Motor neuron (in vitro differentiated cells): ENCODE data around the gene VPS41. TPM values are rescaled to one million over a fixed set of nuclear protein-coding genes. Genes with fewer than 3 reads are reported as not detected.
"Not testable (repeated sequence)": the region's sequence is repeated elsewhere in the genome, so short reads cannot be mapped to it uniquely, and the experiment has no call there.

Experiments
- ATAC-seq, 8 experiments: fragments of 200-7000 bp; cut with Tn5 transposase; replicated peaks in 6 of 8; 2 replicates each; pipeline ENCODE4 v1.8.0; 2021; ENCODE audit warnings: mild to moderate bottlenecking in 8 of 8, moderate library complexity in 8 of 8
- H3K27ac ChIP-seq, 2 donors: fragments of 250-450 bp; sonication (Bioruptor Pico); 2 replicates each; pipeline ENCODE4 v1.9.0; 2021; ENCODE audit warnings: antibody characterized with exemption in 2 of 2, mild to moderate bottlenecking in 2 of 2, moderate library complexity in 1 of 2
- H3K4me1 ChIP-seq, 2 donors: fragments of 250-450 bp; sonication (Bioruptor Pico); replicated peaks in 1 of 2; 2 replicates each; pipeline ENCODE4 v1.6.1; 2021; ENCODE audit warnings: antibody characterized with exemption in 2 of 2, mild to moderate bottlenecking in 2 of 2, moderate library complexity in 1 of 2
- H3K4me3 ChIP-seq, 5 donors: fragments of 250-450 bp; sonication (Bioruptor Pico); 2 replicates each; pipeline ENCODE4 v1.9.0; 2021; ENCODE audit warnings: antibody characterized with exemption in 5 of 5, mild to moderate bottlenecking in 5 of 5, moderate library complexity in 4 of 5
- WGBS, 10 experiments: fragments of 450-650 bp; shearing (Covaris generic); methylation state at CpG; one replicate each; pipeline ENCODE4 v1.0.0; 2022; 5-methylcytosine and 5-hydroxymethylcytosine counted together
- in situ Hi-C, 9 experiments: fragments of 400-800 bp; cut with MboI; loops; one replicate each; pipeline ENCODE4 v1.15.0; 2021; ENCODE audit warnings: low sequenced_read_pairs in 9 of 9, low pct_unique_long_range_greater_than_20kb in 2 of 9; ENCODE audit not compliant: unreplicated experiment in 9 of 9
- total RNA-seq, 8 experiments: library from RNA; unstranded; fragments of 300-600 nt; gene quantifications; 2 replicates each; pipeline versions ENCODE4 v1.2.3 to v1.2.4, GENCODE V29; 2022

VPS41 gene
- 10 to 100 TPM; 32.6 to 68.3 (median 52.4) TPM for total RNA-seq

DNA sequence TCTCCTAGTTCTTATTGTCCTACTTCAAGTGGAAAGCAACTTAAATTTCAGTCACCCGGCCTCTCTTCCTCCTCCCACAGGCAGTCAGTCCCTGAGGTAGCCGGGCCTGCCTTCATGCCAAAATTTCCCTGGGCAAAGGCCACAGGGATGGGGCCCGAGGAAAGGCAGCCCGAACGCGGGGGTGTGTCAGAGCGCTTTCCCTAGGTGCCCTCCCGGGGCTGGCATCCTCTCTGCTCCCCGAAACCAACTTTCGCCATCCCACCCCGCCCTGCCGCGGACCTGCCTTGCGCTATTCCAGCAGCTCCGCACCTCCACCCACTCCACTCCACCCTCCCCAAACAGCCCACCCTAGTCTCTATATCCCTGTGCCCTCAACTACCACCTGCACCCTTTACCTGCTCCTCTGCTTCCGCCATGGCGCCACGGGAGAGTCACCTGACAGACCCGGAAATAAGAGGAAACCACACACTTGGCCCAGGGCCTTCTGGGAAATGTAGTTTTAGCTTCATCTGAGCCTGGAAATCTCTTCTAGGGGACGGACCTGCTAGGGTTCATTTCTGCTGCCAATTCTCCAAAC, at the start of gene VPS41:
Gene VPS41 (minus strand): TSS at position 433 of the 577 bp plus-strand sequence. CDS start 17 bp downstream, at position 416.
- 0% methylated on average over 1 to 9 of the region's 20 CpGs; no CpG with 5 or more reads in 3 of the 10 experiments for WGBS, 10 experiments
- in situ Hi-C loops: no loop called here
- Histone ChIP-seq H3K4me1 (peaks cover 0 to 5% of the 10 kb centered on the region in 2 donors), H3K27ac (no peak within 1 kb of the TSS), H3K4me3 (peak within 1 kb of the TSS; percentile 60 to 80 (median 75))
- peak; percentile 97 to 99 (median 98) for ATAC-seq

DNA sequence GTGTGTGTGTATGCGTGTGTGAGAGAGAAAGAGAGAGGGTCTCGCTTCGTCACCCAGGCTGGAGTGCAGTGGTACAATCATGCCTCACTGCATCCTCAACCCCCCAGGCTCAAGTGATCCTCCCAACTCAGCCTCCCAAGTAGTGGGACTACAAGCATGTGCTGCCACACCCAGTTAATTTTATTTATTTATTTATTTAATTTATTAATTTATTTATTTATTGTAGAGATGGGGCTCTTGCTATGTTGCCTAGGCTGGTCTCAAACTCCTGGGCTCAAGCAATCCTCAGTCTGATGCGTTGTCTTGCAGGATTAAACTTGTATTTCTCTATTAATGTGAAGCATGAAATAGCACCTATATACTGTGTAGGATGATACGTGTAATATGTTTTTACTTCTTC, 46.9 kb upstream of the VPS41 start:
- WGBS, 10 experiments: 25 to 100% (median 71%) methylated on average over 1 to 5 of the region's 5 CpGs; no CpG with 5 or more reads in 1 of the 10 experiments
- in situ Hi-C loops: no loop called here
- H3K27ac ChIP-seq: no peak overlapping the region
- H3K4me1 ChIP-seq: no peaks in the 10 kb centered on the region
- H3K4me3 ChIP-seq: no peak overlapping the region
- ATAC-seq: no peak

DNA sequence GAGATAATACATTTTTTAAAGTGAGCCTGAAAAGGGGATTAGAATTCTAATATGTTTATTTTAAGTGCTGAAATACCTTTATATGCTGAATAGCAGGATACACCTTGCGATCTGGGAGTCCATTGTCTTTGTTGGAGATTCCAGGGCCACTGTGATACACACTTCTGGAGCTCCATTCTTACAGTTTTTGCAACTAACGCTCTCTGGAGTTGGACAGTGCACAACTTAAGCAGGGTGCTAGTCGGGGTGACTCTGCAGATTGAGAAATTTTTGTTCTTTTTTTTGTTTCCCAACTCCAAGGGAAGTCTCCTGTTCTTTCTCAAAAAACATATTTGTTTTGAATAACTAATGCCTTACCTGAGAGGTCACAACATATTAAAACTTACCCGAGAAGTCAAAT, 45.0 kb upstream of the VPS41 start:
- no peak for ATAC-seq
- in situ Hi-C loops: no loop called here
- Histone ChIP-seq H3K27ac (no peak overlapping the region), H3K4me3 (no peak overlapping the region), H3K4me1 (no peaks in the 10 kb centered on the region)
- 10 to 100% (median 88%) methylated on average over 1 to 4 of the region's 4 CpGs; no CpG with 5 or more reads in 1 of the 10 experiments for WGBS, 10 experiments

DNA sequence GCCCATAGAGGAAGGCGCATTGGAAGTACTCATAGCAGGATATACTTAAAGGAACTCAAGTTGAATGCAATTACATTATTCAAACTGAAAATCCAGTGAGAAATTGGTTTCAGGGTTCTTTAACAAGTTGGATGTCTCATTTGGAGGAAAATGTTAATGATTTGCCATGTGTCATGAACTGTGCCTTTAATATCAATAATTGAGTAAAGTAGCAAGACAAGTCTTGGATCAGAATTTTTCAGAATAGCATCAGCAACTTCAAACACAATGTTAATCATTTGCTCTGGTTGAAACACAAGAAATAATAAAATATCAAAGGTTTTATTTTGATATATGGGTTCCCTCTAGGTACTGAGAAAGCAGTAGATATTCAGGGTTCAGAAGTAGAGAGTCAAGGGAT, 44.2 kb upstream of the VPS41 start:
- WGBS, 10 experiments: 43 to 100% (median 95%) methylated on average over 1 of the region's 1 CpG; no CpG with 5 or more reads in 2 of the 10 experiments
- Histone ChIP-seq H3K4me1 (no peaks in the 10 kb centered on the region), H3K4me3 (no peak overlapping the region), H3K27ac (no peak overlapping the region)
- in situ Hi-C loops: no loop called here
- no peak for ATAC-seq

DNA sequence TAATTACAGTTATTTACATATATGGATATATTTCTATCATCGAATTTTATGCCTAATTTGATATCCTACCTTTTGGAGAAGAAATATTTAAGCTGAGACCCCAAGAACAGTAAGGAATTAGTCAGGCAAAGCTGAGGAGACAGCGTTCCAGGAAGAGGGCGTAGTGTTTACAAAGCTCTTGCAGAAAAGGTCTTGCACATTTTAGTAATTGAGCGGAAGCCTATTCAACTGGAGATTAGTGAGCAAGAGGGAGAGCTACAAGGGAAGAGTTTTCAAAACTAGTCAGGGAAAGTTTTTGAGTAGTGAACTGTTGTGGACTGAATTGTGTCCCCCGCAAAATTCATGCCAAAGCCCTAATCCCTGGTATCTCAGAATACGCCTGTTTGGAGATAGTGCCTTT, 42.2 kb upstream of the VPS41 start:
- no peak for ATAC-seq
- Histone ChIP-seq H3K27ac (no peak overlapping the region), H3K4me1 (no peaks in the 10 kb centered on the region), H3K4me3 (no peak overlapping the region)
- in situ Hi-C loops: no loop called here
- WGBS, 10 experiments: 37 to 84% (median 71%) methylated on average over 2 to 6 of the region's 6 CpGs

DNA sequence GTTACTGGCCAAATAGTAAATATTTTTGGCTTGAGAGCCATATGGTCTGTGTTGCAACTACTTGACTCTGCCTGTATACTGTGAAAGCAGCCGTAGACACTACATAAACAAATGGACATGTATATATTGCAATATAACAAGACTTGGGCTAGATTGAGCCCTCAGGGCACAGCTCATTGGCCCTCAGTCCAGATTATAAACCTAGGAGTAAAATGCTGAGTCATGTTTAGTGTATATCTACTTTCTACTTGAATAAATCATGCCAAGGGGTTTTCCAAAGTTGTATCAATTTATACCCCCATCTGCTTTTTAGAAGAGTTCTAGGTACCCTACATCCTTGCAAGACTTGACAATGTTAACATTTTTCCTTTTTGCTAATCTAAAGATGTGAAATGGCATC, 41.3 kb upstream of the VPS41 start:
- in situ Hi-C loops: no loop called here
- Histone ChIP-seq H3K27ac (no peak overlapping the region), H3K4me3 (no peak overlapping the region), H3K4me1 (no peaks in the 10 kb centered on the region)
- WGBS, 10 experiments: 0 to 100% (median 78%) methylated on average over 1 of the region's 1 CpG; no CpG with 5 or more reads in 3 of the 10 experiments
- no peak for ATAC-seq

DNA sequence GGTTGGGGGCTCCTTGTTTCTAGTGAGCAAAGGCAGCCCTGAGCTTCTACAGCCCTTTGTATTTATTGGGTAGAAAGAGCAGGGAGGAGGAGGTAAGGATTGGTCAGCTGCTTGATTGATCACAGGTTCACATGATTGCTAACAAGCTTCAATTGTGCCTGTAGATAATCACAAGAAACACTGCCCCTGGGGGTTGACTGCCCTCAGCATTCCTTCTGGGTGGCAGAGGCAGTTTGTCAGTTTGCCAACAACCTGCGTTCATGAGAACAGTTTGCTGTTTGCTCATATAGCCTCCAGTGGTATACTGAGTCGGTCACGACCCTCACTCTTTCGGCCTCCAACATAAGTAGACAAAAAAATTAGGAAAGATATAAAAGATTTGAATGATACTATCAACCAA, 38.5 kb upstream of the VPS41 start:
- ATAC-seq, H3K4me1 ChIP-seq, H3K27ac ChIP-seq, H3K4me3 ChIP-seq: not testable (repeated sequence)
- WGBS, 10 experiments: 77 to 100% (median 98%) methylated on average over 1 to 4 of the region's 4 CpGs; no CpG with 5 or more reads in 4 of the 10 experiments
- in situ Hi-C loops: loop anchor here in 6 of 9 experiments (25.0 kb wide), 2 partner anchors 515 to 565 kb away; no protein-coding TSS in a partner anchor

DNA sequence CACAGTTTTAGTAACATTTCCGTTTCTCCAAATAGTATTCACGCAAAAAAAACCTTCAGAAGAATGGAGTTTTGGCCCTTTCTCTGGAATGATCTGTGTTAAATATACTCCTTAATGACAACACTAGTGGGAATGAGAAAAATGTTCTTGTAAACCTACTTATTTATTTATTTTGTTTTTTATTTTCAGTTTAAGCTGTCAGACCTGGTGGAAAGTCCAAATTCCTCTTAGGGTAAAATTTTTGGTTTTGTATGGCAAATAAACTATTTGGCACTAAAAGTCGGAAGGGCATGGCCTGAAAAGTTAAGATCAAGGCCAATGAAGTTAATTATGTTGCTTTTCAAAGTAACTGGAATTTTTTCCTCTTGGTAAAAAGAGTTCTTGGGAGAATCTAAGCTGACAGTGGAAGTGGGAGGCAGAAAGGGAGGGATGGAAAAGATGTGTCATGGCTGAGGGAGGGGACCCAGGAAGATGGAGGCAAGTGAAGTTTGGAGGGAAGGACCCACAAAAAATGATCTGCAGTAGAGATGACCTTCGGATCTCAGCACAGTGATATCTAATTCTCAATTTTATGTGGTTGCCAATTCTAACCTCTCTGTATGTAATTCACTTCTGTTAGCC, 33.5 kb upstream of the VPS41 start:
- no peak overlapping the region for H3K27ac ChIP-seq
- in situ Hi-C loops: loop anchor here in 6 of 9 experiments (25.0 kb wide), 2 partner anchors 520 to 570 kb away; no protein-coding TSS in a partner anchor
- 13 to 98% (median 87%) methylated on average over 2 to 4 of the region's 4 CpGs for WGBS, 10 experiments
- no peak for ATAC-seq
- H3K4me1 ChIP-seq: no peaks in the 10 kb centered on the region
- H3K4me3 ChIP-seq: no peak overlapping the region

DNA sequence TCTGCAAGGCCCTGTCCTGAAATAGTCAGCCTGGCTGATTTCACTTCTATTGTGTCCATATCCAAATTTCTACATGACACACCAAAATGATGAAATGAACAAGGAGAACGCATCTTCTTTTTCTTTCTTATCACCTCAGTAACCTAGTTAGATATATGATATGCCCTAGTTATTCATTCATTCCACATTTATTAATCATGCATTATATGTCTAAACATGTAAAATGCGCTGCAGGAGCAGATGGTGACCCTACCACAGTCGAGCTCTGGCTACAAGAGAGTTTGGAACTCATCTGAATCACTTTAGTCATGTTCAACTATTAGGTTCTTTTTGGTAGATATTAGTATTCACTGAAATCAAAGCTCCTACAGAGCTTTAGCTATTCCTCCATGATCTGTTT, 31.8 kb upstream of the VPS41 start:
- no peak overlapping the region for H3K27ac ChIP-seq
- H3K4me1 ChIP-seq: no peaks in the 10 kb centered on the region
- 50 to 83% (median 71%) methylated on average over 1 to 3 of the region's 3 CpGs; no CpG with 5 or more reads in 2 of the 10 experiments for WGBS, 10 experiments
- no peak overlapping the region for H3K4me3 ChIP-seq
- no peak for ATAC-seq
- in situ Hi-C loops: loop anchor here in 6 of 9 experiments (25.0 kb wide), 2 partner anchors 522 to 572 kb away; no protein-coding TSS in a partner anchor

DNA sequence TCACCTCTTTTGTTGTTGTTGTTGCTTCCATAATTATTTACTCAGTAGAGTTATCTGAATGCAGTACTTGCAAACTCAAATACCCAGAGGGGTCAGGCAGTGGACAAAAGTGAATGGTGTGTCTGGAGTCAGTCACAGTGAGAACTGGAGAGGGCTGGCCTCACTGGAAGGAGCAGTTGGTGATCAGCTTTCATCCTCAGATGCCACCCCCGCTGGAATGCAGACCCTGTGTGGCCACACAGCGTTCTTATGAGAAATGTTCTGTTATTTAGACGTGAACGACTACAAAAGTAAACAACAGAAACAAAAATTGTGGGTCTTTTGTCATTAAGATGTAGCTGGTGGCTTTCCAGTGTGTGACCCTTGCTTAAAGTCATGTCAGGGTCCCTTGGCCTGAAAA, 29.6 kb upstream of the VPS41 start:
- no peak for ATAC-seq
- 17 to 70% (median 58%) methylated on average over 2 to 4 of the region's 4 CpGs; no CpG with 5 or more reads in 2 of the 10 experiments for WGBS, 10 experiments
- no peaks in the 10 kb centered on the region for H3K4me1 ChIP-seq
- H3K4me3 ChIP-seq: no peak overlapping the region
- in situ Hi-C loops: loop anchor here in 7 of 9 experiments (10.0 to 25.0 kb wide), 3 partner anchors 524 to 574 kb away; no protein-coding TSS in a partner anchor
- no peak overlapping the region for H3K27ac ChIP-seq

DNA sequence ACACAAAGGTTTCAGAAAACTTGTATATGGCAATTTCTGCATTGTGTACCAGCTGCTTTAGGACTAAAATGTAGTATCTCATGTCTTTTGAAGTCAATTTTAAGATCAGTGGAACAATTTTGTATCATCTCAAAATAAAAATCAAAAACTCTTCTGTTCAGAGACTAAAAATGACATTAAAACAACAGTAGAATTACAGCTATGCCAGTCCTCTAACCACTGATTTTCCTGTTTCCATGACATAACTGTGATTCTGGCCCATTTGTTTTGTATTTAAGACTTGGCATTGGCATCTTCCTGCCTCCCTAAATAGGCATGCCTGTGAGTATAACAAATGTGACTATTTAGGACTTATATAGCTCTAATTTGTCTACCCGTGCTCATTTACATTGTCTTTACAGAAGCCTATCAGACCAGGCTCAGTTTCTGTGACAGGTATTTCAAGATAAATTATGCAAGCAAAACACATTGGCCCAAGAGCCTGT, 29.1 kb upstream of the VPS41 start:
- in situ Hi-C loops: loop anchor here in 7 of 9 experiments (10.0 to 25.0 kb wide), 3 partner anchors 524 to 574 kb away; no protein-coding TSS in a partner anchor
- Histone ChIP-seq H3K27ac (no peak overlapping the region), H3K4me1 (no peaks in the 10 kb centered on the region), H3K4me3 (no peak overlapping the region)
- ATAC-seq: no peak
- WGBS, 10 experiments: 0 to 100% (median 57%) methylated on average over 1 of the region's 1 CpG; no CpG with 5 or more reads in 3 of the 10 experiments

DNA sequence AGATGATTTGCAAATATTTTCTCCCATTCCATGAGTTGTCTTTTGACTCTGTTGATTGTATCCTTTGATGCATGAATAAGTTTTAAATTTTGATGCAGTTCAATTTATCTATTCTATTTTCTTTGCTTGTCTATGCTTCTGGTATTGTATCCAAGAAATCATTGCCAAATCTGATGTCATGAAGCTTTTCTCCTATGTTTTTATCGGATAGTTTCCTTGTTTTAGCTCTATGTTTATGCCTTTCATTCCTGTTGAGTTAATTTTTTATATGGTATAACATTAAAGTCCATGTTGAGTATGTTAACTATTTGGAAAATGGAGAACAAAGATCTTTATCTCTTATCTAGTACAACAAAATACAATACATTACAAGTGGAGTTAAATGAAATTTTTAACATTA, 27.6 kb upstream of the VPS41 start:
- ATAC-seq: no peak
- Histone ChIP-seq H3K4me1 (peaks cover 0 to 6% of the 10 kb centered on the region in 2 donors), H3K27ac (no peak overlapping the region), H3K4me3 (no peak overlapping the region)
- WGBS, 10 experiments: 18 to 100% (median 92%) methylated on average over 1 of the region's 1 CpG
- in situ Hi-C loops: loop anchor here in 7 of 9 experiments (10.0 to 25.0 kb wide), 3 partner anchors 526 to 576 kb away; no protein-coding TSS in a partner anchor

DNA sequence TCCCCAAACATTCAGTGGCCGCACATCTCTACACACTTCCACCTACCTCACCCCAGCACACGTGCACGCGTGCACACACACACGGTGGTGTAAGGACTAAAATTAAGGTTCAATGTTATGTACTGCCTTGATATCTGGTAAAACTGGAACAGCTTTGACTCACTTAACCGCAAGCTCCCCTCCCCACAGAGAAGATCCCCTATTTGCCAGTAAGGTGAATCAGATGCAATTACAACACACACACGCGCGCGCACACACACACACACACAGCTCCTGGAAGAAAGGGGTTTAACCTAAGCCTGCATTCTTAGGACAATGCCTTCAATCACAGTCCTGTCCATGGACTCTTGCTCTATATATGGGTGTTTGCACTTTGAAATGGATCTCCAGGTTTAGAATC, 25.5 kb upstream of the VPS41 start:
- in situ Hi-C loops: loop anchor here in 7 of 9 experiments (10.0 to 25.0 kb wide), 3 partner anchors 528 to 578 kb away; no protein-coding TSS in a partner anchor
- peaks cover 8 to 10% of the 10 kb centered on the region in 2 donors for H3K4me1 ChIP-seq
- no peak for ATAC-seq
- H3K4me3 ChIP-seq: no peak overlapping the region
- no peak overlapping the region for H3K27ac ChIP-seq
- WGBS, 10 experiments: 67 to 100% (median 88%) methylated on average over 1 to 10 of the region's 10 CpGs; no CpG with 5 or more reads in 4 of the 10 experiments
